SK-N-MC (cell line): Measurements from ENCODE around the gene C3orf52.

Source experiments
- DNase-seq: peaks from one replicate; pipeline ENCODE4 v3.0.0-alpha.2; 2011; ENCODE audit warnings: low read depth, low spot score
- H3K27ac ChIP-seq: fragments of 200-600 bp; sonication (generic); 2 replicates; pipeline ENCODE4 v1.5.1; 2016; ENCODE audit warnings: mixed run types
- H3K36me3 ChIP-seq: fragments of 200-600 bp; sonication (generic); 2 replicates; pipeline ENCODE4 v1.6.1; 2017; ENCODE audit warnings: antibody characterized with exemption, low read length, mixed read lengths; ENCODE audit not compliant: insufficient read depth
- H3K4me3 ChIP-seq: fragments of 200-600 bp; sonication (generic); 2 replicates; pipeline ENCODE4 v1.5.1; 2016
- H3K9ac ChIP-seq: fragments of 200-600 bp; sonication (generic); 2 replicates; pipeline ENCODE4 v1.8.0; 2017; ENCODE audit warnings: mixed run types, mixed read lengths; ENCODE audit not compliant: insufficient read length
- H3K9me3 ChIP-seq: fragments of 200-600 bp; sonication (generic); 2 replicates; pipeline ENCODE4 v1.6.1; 2017; ENCODE audit warnings: low read depth, mild to moderate bottlenecking, antibody characterized with exemption, low read length, moderate library complexity, mixed read lengths
- EZH2 ChIP-seq: fragments of 200-600 bp; sonication (generic); IDR thresholded peaks from one replicate; pipeline ENCODE4 v1.6.1; 2017; ENCODE audit warnings: antibody characterized with exemption
- FOXP2 ChIP-seq: optimal IDR thresholded peaks from 2 replicates; pipeline ENCODE3; 2011; ENCODE audit warnings: mild to moderate bottlenecking, moderate library complexity; ENCODE audit not compliant: insufficient read depth; ENCODE audit errors: extremely low read length, control extremely low read depth
- POLR2AphosphoS5 ChIP-seq: IDR thresholded peaks from 2 replicates; pipeline ENCODE4 v1.6.1; 2012; ENCODE audit warnings: mild to moderate bottlenecking, low read depth, low read length, borderline replicate concordance

Gene C3orf52

GRCh38 chr3:112121577-112122547 lies 35.7 kb downstream of the C3orf52 start:
- H3K27ac ChIP-seq, result no peak overlapping the region
- TF ChIP-seq FOXP2 (no peak), EZH2 (no peak), POLR2AphosphoS5 (no peak)
- H3K9me3 ChIP-seq, result no peaks in the 10 kb centered on the region
- no peak overlapping the region for H3K4me3 ChIP-seq
- no peak for DNase-seq
- H3K36me3 ChIP-seq, result no peaks in the 10 kb centered on the region
- H3K9ac ChIP-seq, result no peak overlapping the region

- no peak for DNase-seq
- H3K27ac ChIP-seq, result no peak overlapping the region
These were observed 36.7 kb downstream of the C3orf52 start for GRCh38 chr3:112122870-112123269.

GRCh38 chr3:112123548-112123947 lies 37.4 kb downstream of the C3orf52 start:
- H3K9ac ChIP-seq, result no peak overlapping the region
- no peak overlapping the region for H3K4me3 ChIP-seq
- H3K27ac ChIP-seq, result no peak overlapping the region
- no peak for TF ChIP-seq EZH2
- no peak for TF ChIP-seq FOXP2
- TF ChIP-seq POLR2AphosphoS5, result no peak
- no peaks in the 10 kb centered on the region for H3K9me3 ChIP-seq
- H3K36me3 ChIP-seq, result no peaks in the 10 kb centered on the region
- no peak for DNase-seq

More at GRCh38 chr3:112122870-112123269, 36.7 kb downstream of the C3orf52 start:
- Histone ChIP-seq H3K36me3 (no peaks in the 10 kb centered on the region), H3K9me3 (no peaks in the 10 kb centered on the region), H3K9ac (no peak overlapping the region), H3K4me3 (no peak overlapping the region)
- no peak for TF ChIP-seq FOXP2
- TF ChIP-seq EZH2, result no peak
- TF ChIP-seq POLR2AphosphoS5, result no peak

- Histone ChIP-seq H3K4me3 (no peak overlapping the region), H3K9me3 (no peaks in the 10 kb centered on the region), H3K36me3 (no peaks in the 10 kb centered on the region), H3K27ac (no peak overlapping the region), H3K9ac (no peak overlapping the region)
- TF ChIP-seq EZH2 (no peak), FOXP2 (no peak), POLR2AphosphoS5 (no peak)
- no peak for DNase-seq
These were observed 38.9 kb downstream of the C3orf52 start for GRCh38 chr3:112124907-112125607.

GRCh38 chr3:112126511-112126911 lies 40.3 kb downstream of the C3orf52 start:
- peak overlapping the region; percentile 68 for H3K27ac ChIP-seq
- DNase-seq, result peak; percentile 52
- no peaks in the 10 kb centered on the region for H3K9me3 ChIP-seq
- peak overlapping the region; percentile 35 for H3K9ac ChIP-seq
- no peaks in the 10 kb centered on the region for H3K36me3 ChIP-seq
- TF ChIP-seq FOXP2, result no peak
- TF ChIP-seq EZH2, result no peak
- no peak for TF ChIP-seq POLR2AphosphoS5
- H3K4me3 ChIP-seq, result peak overlapping the region; percentile 55

- no peak overlapping the region for H3K4me3 ChIP-seq
- no peak overlapping the region for H3K9ac ChIP-seq
- H3K9me3 ChIP-seq, result no peaks in the 10 kb centered on the region
- H3K27ac ChIP-seq, result no peak overlapping the region
- no peaks in the 10 kb centered on the region for H3K36me3 ChIP-seq
- no peak for DNase-seq
- TF ChIP-seq FOXP2 (no peak), POLR2AphosphoS5 (no peak), EZH2 (no peak)
These were observed 41.6 kb downstream of the C3orf52 start for GRCh38 chr3:112127522-112128494.

GRCh38 chr3:112128843-112129727 lies 42.9 kb downstream of the C3orf52 start:
- Histone ChIP-seq H3K27ac (no peak overlapping the region), H3K9ac (no peak overlapping the region), H3K9me3 (no peaks in the 10 kb centered on the region), H3K36me3 (no peaks in the 10 kb centered on the region), H3K4me3 (no peak overlapping the region)
- TF ChIP-seq POLR2AphosphoS5, result no peak
- DNase-seq, result no peak
